Cardiac muscle cell (in vitro differentiated cells and primary cell): ENCODE data around the gene ERICH2. TPM values are rescaled to one million over a fixed set of nuclear protein-coding genes. Genes with fewer than 3 reads are reported as not detected.
A peak's percentile ranks its signal among the peaks of the same experiment; 100 is the strongest.

Source experiments
- DNase-seq, 2 donors: peaks; one replicate each; pipeline versions ENCODE4 v3.0.0 to v3.0.0-alpha.2; 2010 to 2017; ENCODE audit warnings: low read depth in 1 of 2, low spot score in 1 of 2
- H3K27ac ChIP-seq: fragments of 200-600 bp; sonication (generic); 2 replicates; pipeline ENCODE4 v1.5.1; 2016
- H3K27me3 ChIP-seq: fragments of 200-600 bp; sonication (generic); 2 replicates; pipeline ENCODE4 v1.6.0; 2016; ENCODE audit warnings: control low read depth
- H3K36me3 ChIP-seq: fragments of 200-600 bp; sonication (generic); 2 replicates; pipeline ENCODE4 v1.5.1; 2016; ENCODE audit warnings: control low read depth
- H3K4me1 ChIP-seq: fragments of 200-600 bp; sonication (generic); 2 replicates; pipeline ENCODE4 v1.8.1; 2017; ENCODE audit warnings: low read depth, mild to moderate bottlenecking, mixed run types
- H3K4me3 ChIP-seq: fragments of 200-600 bp; sonication (generic); 2 replicates; pipeline ENCODE4 v1.5.1; 2016; ENCODE audit warnings: mild to moderate bottlenecking
- H3K9me3 ChIP-seq: fragments of 200-600 bp; sonication (generic); 2 replicates; pipeline ENCODE4 v1.5.1; 2017; ENCODE audit warnings: low read depth, mild to moderate bottlenecking, control low read depth
- polyA plus RNA-seq: library from polyadenylated mRNA; unstranded; fragments of >200 nt; fragmentation: Nextera tagmentation; extraction: Ambion mirVana; gene quantifications from 2 replicates; pipeline ENCODE4 v1.2.1, GENCODE V29; 2016
- total RNA-seq: library from RNA; depleted of rRNA; stranded (reverse); fragments of >200 nt; gene quantifications from 2 replicates; pipeline ENCODE4 v1.2.3, GENCODE V29; 2016
- TF ChIP-seq, protein P1 (sequence below): IDR thresholded peaks from 2 replicates; pipeline ENCODE4 v1.5.1; 2012; ENCODE audit warnings: low read depth, mild to moderate bottlenecking, low read length

ERICH2 gene
- total and polyA plus RNA-seq, 2 experiments from 2014 or later = 1.5 to 6.2 TPM

DNA sequence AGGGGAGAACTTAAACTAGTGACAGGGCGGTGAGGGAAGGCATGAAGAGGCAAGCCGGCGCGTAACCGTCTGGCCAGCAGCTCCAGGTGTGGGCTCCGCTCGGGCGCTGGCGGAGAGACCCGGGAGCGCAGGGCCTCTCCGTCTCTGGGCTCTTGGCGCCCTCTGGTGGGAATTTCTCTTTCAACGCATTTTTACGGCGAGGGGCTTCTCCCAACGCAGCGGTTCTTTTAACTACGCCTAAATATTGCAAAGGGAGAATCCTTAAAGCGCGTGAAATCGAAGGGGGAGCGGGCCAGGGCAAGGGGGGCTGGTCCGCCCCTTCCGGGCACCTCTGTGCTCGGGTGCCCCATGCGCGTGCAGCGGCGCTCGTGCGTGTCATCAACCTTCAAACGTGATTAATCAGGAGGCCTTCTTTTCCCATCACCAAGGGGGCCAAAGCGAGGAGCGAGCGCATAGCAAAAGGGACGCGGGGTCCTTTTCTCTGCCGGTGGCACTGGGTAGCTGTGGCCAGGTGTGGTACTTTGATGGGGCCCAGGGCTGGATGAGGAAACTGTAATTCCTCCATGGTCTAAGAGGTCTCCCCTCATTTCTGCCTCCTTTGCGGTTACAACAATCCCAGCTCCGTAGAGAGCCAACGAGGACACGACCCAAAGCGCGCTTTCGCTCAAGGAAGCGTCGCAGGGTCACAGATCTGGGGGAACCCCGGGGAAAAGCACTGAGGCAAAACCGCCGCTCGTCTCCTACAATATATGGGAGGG lies 45.7 kb downstream of the ERICH2 start:
- H3K27ac ChIP-seq = no peak overlapping the region
- TF ChIP-seq, protein P1, sequence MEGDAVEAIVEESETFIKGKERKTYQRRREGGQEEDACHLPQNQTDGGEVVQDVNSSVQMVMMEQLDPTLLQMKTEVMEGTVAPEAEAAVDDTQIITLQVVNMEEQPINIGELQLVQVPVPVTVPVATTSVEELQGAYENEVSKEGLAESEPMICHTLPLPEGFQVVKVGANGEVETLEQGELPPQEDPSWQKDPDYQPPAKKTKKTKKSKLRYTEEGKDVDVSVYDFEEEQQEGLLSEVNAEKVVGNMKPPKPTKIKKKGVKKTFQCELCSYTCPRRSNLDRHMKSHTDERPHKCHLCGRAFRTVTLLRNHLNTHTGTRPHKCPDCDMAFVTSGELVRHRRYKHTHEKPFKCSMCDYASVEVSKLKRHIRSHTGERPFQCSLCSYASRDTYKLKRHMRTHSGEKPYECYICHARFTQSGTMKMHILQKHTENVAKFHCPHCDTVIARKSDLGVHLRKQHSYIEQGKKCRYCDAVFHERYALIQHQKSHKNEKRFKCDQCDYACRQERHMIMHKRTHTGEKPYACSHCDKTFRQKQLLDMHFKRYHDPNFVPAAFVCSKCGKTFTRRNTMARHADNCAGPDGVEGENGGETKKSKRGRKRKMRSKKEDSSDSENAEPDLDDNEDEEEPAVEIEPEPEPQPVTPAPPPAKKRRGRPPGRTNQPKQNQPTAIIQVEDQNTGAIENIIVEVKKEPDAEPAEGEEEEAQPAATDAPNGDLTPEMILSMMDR = peak; percentile 72
- peak; percentile 58 to 89 for DNase-seq
- H3K4me1 ChIP-seq = peaks cover 7% of the 10 kb centered on the region
- peak overlapping the region; percentile 45 for H3K4me3 ChIP-seq
- no peaks in the 10 kb centered on the region for H3K9me3 ChIP-seq
- peaks cover 82% of the 10 kb centered on the region for H3K27me3 ChIP-seq
- H3K36me3 ChIP-seq = no peaks in the 10 kb centered on the region

DNA sequence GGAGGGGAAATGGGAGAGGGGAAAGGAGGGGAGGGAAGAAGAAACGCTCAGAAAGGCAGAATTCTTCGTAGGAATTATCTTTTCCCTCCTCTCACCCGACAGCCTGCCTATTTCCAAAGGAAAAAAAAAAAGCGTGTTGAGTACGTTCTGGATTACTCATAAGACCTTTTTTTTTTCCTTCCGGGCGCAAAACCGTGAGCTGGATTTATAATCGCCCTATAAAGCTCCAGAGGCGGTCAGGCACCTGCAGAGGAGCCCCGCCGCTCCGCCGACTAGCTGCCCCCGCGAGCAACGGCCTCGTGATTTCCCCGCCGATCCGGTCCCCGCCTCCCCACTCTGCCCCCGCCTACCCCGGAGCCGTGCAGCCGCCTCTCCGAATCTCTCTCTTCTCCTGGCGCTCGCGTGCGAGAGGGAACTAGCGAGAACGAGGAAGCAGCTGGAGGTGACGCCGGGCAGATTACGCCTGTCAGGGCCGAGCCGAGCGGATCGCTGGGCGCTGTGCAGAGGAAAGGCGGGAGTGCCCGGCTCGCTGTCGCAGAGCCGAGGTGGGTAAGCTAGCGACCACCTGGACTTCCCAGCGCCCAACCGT lies 46.4 kb downstream of the ERICH2 start, which contains the start of gene GAD1:
GAD1 (plus strand) TSS at position 384 of the 589 bp plus-strand sequence. CDS start 1,705 bp downstream, outside the sequence.
- TF ChIP-seq, protein P1 = no peak
- H3K27me3 ChIP-seq = peaks cover 88% of the 10 kb centered on the region
- H3K36me3 ChIP-seq = no peaks in the 10 kb centered on the region
- peaks cover 7% of the 10 kb centered on the region for H3K4me1 ChIP-seq
- DNase-seq = peak; percentile 50 to 66
- H3K4me3 ChIP-seq = peak within 1 kb of the TSS; percentile 45
- H3K9me3 ChIP-seq = no peaks in the 10 kb centered on the region
- no peak within 1 kb of the TSS for H3K27ac ChIP-seq

DNA sequence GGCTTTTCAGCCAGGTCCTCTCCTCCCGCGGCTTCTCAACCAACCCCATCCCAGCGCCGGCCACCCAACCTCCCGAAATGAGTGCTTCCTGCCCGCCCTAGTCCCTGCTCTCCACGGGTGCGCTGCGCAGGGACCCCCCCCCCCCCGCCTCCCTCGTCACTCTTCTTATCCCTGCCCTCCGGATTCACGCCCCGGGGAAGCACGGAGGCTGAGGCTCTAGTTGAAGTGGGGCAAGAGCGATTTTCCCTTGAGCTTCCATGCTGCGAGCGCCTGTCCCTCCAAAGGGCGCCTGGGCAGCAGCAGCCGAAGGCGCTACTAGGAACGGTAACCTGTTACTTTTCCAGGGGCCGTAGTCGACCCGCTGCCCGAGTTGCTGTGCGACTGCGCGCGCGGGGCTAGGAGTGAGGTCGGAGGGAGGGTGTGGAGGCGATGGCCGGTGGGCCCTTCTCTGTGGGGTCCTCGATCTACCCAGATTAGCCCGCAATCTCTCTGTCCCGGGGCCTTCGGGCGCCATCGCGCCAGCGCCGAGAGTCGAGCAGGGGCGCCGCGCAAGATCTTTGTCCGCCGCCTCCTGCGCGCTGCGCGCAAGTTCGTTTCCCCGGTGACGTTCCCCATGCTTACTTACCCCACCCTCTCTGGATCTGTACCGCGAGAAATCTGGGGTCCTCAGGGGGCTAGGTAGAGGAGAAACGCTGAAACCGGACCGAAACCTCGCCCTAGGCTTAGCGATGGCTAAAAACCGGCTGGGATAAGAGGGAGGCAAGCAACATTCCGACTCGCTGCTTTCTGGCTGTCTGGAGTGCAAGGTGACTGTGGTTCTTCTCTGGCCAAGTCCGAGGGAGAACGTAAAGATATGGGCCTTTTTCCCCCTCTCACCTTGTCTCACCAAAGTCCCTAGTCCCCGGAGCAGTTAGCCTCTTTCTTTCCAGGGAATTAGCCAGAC lies 47.2 kb downstream of the ERICH2 start:
- DNase-seq = peak in 1 of 2 donors; percentile 57
- Histone ChIP-seq H3K4me1 (peaks cover 7% of the 10 kb centered on the region), H3K27me3 (peaks cover 96% of the 10 kb centered on the region), H3K9me3 (no peaks in the 10 kb centered on the region), H3K27ac (no peak overlapping the region), H3K36me3 (no peaks in the 10 kb centered on the region), H3K4me3 (peak overlapping the region; percentile 45)
- TF ChIP-seq, protein P1 = no peak

DNA sequence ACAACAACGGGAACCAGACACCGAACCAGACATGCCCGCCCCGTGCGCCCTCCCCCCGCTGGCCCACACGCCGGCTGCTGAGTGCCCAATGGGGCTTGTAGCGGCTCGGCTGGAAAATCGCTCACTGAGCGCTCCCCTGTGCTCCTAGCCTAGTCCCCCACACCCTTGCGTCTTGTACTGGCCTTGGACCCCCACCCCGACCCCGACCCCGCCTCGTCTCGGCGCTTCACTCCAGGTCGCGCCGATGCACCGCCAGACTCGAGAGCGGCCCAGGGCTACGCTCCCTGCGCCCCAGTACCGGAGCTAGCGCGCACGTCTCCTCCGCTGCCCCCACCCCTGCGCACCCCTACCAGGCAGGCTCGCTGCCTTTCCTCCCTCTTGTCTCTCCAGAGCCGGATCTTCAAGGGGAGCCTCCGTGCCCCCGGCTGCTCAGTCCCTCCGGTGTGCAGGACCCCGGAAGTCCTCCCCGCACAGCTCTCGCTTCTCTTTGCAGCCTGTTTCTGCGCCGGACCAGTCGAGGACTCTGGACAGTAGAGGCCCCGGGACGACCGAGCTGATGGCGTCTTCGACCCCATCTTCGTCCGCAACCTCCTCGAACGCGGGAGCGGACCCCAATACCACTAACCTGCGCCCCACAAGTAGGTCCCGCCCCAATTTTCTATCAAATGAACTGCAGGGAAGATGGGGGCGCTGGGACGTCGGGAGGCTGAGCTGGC lies 48.0 kb downstream of the ERICH2 start:
- Histone ChIP-seq H3K4me1 (peaks cover 7% of the 10 kb centered on the region), H3K27ac (no peak overlapping the region), H3K4me3 (peak overlapping the region; percentile 45), H3K27me3 (peaks cover 100% of the 10 kb centered on the region), H3K9me3 (no peaks in the 10 kb centered on the region), H3K36me3 (no peaks in the 10 kb centered on the region)
- DNase-seq = no peak
- TF ChIP-seq, protein P1 = no peak
